ENCODE data around the gene WDR88. TPM values are rescaled to one million over a fixed set of nuclear protein-coding genes. Genes with fewer than 3 reads are reported as not detected.

Gene WDR88
- total and polyA plus RNA-seq, 2 of the 8 experiments (the other 6 are each of a cell fraction or from before 2014, with no cell fraction given): not detected

- no peak for TF ChIP-seq EP300 (IDR thresholded peaks at IDR 0.05; ENCODE audit: borderline replicate concordance in 1 of 2, low read depth in 2 of 2, low read length in 2 of 2)
- no peak for TF ChIP-seq POLR2AphosphoS5 (IDR thresholded peaks at IDR 0.05; ENCODE audit: low read depth, low read length)
- no peak for TF ChIP-seq CHD1 (IDR thresholded peaks at IDR 0.05; ENCODE audit: low read depth, low read length)
- no peak for TF ChIP-seq FOSL1 (IDR thresholded peaks at IDR 0.05; ENCODE audit: insufficient read depth, low read depth, low read length)
- TF ChIP-seq RNF2 (IDR thresholded peaks at IDR 0.05; ENCODE audit: borderline replicate concordance, low read depth, low read length, missing control alignments, poor library complexity, severe bottlenecking): no peak
- no peak for TF ChIP-seq EZH2 (IDR thresholded peaks at IDR 0.05; ENCODE audit: low read depth, low read length, severe bottlenecking)
Observed at GRCh38 chr19:33171222-33171795, 39.4 kb downstream of the WDR88 start (continued).

Data from H1 (cell line).